Prostate gland (tissue), 2 donors: Measurements from ENCODE around the gene MYBPC2.
"Not testable (repeated sequence)": the region's sequence is repeated elsewhere in the genome, so short reads cannot be mapped to it uniquely, and the experiment has no call there.

ENCODE experiments used
- CTCF ChIP-seq, 4 experiments: fragments of 200-600 bp in 2 of 4; fragments of 450-650 bp in 2 of 4; sonication (generic) in 2 of 4; IDR thresholded peaks; 1 replicate in 3 of 4; 2 replicates in 1 of 4; pipeline ENCODE4 v1.5.1; 2016 to 2019; ENCODE audit warnings: antibody characterized with exemption in 4 of 4, mild to moderate bottlenecking in 2 of 4, moderate library complexity in 2 of 4
- POLR2A ChIP-seq: fragments of 450-650 bp; IDR thresholded peaks from one replicate; pipeline ENCODE4 v1.6.1; 2016; ENCODE audit warnings: antibody characterized with exemption, mild to moderate bottlenecking
- POLR2AphosphoS5 ChIP-seq: sonication (generic); formaldehyde crosslinking; IDR thresholded peaks from one replicate; pipeline ENCODE4 v1.6.1; 2017; ENCODE audit warnings: antibody characterized with exemption

GRCh38 chr19:50439130-50439529 is 6.4 kb downstream of the MYBPC2 start:
- not testable (repeated sequence) for TF ChIP-seq POLR2AphosphoS5; CTCF (IDR thresholded peaks at IDR 0.05); POLR2A
